Germinal center (tissue), 1 donor: ENCODE results near the gene NEO1.

Experiments used
- DNase-seq: peaks from one replicate; pipeline ENCODE4 v3.0.0; 2012; ENCODE audit warnings: mixed read lengths, low spot score

Gene NEO1

DNA sequence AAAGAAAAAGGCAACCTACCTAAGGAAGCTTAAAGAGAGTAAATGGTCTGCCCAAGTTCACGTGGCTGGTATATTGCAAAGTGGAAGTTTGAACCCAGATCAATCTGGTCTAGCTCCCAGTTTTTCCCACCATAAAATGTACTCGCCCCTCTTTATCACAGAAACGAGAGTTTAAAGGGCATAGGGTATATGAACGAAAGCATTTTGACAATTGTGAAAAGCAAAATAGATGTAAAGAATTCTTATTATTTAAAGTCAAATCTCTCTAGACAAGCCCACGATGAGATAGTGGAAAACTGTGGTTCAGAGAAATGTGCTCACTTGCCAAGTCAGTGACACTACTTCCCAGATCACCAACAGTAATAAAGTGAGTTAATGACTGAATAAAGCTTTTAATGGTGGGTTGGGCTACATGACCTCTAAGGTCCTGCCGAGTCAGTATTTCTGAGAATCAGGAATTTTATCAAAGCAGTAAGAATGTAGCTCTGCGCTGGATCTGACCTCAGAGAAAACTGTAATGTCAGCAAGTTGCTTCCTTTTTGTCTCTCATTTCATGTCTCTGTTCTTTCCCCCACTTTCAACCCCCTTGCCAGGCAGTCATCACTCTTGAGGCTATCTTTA is 23.3 kb upstream of the NEO1 start:
- DNase-seq = no peak

DNA sequence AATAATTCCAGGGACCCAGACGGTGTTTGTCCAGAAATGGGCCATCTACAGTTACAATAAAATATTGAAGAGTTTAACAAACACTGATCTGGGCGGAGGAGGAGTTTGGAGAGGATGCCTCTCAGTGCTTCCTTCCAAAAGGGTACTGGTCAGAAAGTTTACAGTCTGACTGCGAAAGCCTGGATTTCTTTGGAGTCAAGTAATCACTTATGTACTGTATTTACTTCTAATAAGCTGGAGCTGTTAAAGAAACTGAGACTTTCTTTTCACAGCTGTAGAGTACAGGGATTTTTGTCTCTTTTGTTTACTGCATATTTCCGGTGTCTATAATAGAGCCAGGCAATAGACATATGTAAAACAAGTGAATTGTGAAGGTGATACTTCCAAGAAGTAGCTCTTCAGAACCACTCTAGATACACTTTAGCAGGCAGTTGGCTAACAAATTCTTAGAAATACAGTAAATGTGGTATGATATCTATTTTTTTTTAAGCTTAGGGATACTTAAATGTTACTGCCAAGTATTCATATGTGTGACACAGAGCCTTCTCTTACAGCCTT is 22.1 kb upstream of the NEO1 start:
- DNase-seq = no peak

DNA sequence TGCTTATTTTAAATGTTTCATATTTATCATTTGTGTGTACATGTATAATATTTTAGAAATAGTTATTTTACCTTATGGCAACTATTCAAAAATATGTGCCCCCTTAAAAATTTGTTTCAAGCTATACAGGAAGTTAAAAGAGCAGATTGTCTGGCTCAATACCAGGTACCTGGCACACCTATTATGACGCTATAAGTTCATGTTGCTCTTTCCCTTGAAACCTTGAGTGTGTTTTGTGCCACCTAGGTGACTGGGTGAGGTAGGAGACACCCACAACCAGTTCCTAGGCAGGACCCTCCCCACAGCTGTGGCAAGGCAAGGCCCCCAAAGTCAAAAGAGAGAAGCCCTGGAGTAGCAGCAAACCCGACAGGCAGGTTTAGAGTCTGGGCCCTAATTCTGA is 20.6 kb upstream of the NEO1 start:
- DNase-seq = no peak

DNA sequence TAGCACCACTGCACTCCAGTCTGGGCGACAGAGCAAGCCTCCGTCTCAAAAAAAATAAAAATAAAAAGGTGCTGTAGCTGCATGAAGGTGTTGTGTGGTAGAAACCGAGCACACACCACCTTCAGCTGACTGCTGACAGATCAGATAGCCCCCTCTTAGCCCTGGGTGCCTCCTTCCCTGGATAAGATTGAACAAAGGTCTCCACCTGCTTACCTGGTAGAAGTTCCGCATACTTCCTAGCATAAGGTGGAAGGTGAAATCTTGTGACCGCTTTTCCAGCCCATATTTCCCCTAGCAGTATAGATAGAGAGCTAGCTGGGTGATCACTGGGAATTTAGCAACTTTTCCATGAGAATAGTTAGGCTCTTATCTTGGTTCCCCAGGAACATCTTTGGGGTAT is 18.7 kb upstream of the NEO1 start:
- no peak for DNase-seq

DNA sequence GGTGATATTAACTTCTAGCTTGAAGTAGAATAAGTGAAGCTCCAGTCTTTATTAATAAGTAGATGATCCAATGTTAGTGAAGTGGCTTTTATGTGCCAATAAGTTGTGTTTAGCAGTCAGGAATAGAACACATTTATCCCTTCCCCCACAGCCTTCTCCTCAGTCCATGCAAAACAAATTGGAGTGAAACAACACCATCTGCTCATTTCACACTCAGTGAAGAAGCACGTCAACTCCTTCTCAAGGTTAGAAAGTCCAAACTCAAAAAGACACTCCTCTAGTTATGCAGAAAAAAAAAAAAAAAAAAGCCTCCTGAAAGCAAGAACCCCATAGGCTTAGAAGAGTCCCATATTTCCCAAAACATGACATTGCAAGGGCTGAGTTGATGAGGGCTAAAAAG is 18.0 kb upstream of the NEO1 start:
- no peak for DNase-seq

DNA sequence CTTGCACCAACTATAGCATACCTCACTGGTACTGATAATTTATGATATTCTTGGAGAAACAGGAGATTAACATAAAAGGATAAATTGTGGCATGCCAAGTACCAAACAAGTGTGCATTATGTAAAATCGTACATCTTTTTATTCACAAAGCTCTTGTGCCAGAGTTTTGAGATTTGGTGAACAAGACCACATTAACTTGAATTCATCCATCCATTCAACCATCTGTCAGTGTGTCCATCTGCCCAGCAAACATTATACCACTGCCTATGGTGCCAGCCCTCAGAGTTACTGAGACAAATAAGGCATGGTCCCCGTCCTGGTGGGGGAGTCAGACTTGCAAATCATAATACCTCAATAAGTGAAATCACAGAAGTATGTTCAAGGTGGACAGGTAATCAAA is 17.0 kb upstream of the NEO1 start:
- no peak for DNase-seq

DNA sequence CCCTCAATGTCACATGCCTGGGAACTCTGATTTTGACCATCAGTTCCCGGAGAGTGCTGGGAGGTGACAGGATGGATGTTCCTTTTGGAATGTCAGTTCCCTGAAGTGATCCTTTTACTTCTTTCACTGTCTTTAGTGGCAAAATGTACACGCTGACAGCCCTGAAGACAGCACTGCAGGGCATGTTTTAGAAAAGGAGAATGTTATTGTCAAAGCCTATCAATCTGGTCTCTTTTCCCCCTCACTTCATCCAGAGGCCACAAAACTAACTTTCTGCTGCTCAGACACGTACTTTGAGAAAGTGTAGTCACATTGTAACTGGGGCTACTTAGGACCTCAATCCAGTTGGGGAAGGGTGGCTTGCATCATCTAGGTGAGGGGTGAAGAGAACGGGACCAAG is 14.0 kb upstream of the NEO1 start:
- no peak for DNase-seq

DNA sequence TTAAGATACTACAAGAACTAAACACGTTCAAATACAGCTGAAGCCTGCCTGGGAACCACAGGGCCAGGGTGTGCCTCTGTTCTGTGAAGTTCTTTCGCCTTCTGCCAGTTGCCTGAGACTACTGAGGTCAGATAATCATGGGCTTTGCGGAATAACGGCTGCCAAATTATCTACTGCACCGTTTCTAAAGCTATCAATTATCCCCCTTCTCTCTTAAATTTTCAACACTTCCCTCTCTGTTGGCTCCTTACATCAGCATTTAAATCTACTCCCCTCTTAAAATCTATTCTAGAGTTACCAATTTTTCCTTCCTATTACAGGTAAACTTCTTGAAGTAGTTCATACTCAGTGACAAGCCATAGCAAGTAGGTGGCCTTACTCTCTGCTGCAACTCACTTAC is 6.2 kb upstream of the NEO1 start:
- no peak for DNase-seq

DNA sequence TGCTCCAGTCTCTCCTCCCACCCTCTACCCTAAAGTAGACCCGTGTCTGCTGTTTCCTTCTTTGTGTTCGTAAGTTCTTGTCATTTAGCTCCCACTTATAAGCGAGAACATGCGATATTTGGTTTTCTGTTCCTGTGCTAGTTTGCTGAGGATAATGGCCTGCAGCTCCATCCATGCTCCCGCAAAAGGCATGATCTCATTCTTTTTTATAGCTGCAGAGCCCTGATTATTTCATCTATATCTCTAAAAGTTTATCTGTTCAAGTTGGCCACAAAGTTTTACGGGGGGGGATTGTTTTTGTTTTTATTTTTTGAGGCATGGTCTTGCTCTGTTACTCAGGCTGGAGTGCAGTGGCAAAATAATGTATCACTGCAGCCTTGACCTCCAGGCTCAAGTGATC is 4.4 kb upstream of the NEO1 start:
- DNase-seq = no peak

DNA sequence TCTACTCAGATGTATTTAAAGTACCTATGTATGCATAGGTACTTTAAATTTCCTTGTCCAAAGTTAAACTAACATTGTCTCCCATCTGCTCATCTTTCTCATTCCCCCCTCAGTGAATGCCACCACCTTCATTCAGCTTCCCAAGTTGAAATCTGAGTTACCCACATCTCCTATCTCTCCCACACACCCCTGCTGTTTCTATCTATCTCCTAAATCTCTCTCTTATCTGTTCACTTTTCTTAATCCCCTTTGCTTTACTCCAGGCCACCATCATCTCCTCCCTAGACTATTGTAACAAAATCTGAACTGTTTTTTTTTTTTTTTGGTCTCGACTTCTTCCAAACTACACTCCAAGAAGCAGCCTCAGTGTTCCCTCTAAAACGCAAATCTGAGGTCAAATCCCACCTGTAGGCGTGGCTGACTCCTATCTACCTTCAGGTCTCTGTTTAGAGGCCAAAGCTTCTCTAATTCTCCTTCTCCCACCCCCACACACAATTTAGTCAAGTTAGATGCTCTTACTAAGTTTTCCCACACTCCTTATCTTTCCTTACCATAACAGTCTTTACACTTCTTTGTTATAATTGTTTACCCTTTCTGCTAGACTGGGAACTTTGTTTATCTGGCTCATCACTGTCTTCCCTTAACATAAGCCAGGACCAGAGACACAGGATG is 3.5 kb upstream of the NEO1 start:
- no peak for DNase-seq

DNA sequence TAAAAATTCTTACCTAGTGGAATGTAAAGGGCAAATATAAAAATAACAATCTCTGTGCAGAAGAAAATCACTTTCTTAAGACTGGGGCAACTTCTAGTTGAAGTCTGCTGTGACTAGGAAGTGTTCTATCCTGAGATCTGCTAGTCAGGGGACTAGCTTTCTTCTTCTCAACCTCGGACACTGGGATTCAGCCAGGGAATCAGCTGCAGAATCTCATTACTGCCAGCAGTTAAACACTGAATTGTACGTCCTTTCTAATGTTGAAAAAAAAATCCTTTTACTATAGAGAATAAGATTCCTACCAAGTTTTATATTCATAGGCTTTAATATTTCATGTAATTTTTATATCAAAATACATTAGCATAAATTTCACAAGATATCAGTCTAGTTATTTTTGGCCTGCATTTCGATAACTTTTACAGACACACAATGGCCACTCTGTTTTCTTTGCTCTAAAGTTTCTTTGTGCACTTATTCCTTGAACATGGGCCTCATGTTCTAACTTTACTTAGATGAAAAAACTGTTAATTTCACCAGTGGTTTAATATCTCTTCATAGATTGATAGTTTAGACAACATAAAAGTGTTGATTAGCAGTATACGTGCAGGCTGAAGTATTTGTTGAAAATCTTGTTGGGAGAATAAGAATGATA is 2.6 kb upstream of the NEO1 start:
- DNase-seq = no peak

DNA sequence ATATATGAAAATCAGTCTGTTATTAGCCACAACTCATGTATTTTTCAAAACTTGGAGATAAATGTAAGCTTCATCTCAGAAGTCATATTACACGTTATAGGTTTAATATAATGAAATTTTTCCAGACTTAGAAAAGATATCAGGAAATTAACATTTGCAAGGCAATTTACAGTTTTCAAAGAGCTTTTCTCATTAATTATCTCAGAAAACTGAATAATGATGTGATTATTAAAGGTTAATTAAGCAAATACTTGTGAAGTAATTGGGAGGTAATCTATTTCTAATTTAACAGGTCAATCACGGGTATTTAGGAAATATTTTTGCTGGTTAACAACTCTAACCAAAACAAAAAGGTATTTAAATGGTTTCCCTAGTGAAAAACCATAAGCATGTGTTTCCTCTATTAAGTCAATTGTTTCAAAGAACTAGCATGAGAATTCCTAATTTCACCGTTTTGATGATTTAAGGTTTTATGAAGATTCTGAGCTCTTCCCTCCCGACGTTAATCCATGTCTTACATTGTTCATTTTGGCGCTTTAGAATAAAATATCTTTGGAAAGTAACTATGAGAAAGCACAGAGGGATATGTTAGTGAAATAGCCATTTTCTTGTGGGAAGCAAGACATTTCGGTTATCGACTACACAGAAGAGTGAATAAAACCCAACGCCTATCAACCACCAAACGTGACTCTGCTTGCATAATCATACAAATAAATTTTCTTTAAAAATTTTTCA is 1.5 kb upstream of the NEO1 start:
- no peak for DNase-seq

DNA sequence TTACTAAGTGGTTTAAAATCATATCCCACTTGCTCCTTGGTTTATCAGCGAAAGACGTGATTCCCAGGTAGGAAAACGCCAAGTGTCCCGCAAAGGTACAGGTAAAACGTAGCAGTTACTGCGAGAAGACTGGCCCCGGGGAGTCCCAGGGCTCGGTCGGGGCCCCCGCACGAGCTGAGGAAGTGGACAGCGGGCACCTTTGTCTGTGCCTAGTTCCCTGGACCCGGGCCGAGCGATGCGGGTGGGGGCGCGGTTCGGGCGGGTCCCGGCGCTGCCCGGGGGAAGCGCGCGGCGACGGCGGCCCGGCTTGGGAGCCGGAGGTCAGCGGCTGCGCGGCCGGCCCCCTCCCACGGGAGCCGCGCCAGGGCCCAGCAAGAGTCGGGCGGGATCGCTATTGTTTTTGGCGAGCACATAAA is 864 bp upstream of the NEO1 start:
- DNase-seq = no peak

DNA sequence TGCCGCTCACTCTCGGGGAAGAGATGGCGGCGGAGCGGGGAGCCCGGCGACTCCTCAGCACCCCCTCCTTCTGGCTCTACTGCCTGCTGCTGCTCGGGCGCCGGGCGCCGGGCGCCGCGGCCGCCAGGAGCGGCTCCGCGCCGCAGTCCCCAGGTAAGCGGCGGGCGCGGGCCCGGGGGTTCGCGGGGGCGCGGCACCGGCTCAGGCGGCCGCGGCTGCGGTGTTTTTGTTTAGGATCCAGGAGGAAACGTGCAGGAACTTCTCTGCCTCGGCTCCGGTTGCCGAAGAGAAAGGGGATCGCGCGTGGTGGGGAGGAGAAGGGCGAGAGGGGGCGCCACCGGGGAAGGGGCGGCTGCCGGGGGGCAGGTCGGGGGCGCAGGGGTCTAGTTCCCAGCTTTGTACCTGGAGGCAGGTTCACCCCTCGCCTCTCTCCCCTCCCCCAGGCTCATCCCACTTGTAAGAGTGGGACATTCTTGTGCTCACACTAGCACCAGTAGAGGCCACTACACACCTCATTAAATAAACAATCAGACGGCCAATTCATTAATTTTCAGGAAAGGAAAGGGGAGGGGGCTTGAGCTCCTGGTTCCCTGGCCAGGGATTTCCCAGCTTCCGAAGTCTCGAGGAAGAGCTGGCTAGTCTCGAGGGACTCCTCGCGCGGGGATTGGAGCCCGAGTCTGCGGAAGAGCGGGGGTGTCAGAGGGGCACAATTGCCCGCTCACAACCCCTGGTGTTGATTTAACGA is 562 bp downstream of the NEO1 start:
- DNase-seq = peak; percentile 59

DNA sequence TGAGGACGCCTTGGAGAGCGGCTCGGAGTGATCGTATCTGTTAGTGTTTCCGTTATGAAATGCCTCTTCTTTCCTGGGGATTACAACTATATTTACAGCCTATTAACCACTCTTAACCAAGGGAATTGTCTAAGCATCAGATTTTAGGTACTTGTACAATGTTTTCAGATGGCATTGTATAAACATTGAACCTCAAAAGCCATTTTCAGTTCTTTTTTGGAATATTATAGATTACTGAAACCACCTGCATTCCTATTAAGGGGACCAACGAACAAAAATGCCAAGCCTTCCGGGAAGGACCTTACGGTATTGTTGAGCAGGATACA is 1.1 kb downstream of the NEO1 start:
- no peak for DNase-seq

DNA sequence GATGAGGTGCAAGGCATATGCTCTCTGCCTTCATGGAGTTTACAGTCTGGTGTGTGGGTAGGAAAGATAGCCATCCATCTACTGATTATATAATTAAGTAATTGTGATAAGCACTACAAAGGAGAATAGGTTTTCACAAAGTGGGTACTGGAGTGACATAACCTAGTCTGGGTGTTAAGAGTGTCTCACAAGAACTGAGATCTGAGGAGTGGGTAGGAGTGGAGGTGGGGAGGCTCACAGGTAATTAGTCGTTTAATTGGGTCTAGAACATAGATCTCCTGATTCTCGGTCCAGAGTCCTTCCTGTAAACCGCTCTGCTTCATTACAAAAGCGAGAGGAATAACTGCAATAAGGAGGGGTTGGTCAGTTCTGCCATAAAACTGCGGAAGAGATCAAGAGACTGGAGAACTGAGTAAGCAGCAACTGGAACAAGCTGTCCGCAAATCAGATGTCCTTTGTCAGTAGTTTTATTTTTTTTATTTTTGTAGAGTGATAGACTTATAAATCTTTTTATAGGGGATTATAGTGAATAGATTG is 2.2 kb downstream of the NEO1 start:
- DNase-seq = no peak

DNA sequence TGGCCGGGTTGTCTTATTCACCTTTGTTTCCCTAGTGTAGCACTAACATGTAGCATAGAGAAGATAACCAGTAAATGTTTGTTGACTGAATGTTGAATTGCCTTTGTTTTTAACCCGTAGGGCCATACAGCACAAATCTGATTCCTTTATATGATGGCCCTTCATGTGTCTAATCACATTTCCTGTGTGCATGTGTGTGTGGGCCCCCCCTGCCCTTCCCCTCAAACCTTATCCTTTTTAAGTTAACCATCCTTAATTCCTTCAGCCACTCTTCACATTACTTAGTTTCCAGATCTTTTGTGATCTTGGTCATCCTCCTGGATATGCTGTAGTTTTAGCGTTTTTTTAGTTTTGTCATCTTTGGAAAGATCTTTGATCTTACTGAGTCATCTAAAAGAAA is 4.2 kb downstream of the NEO1 start:
- DNase-seq = no peak

DNA sequence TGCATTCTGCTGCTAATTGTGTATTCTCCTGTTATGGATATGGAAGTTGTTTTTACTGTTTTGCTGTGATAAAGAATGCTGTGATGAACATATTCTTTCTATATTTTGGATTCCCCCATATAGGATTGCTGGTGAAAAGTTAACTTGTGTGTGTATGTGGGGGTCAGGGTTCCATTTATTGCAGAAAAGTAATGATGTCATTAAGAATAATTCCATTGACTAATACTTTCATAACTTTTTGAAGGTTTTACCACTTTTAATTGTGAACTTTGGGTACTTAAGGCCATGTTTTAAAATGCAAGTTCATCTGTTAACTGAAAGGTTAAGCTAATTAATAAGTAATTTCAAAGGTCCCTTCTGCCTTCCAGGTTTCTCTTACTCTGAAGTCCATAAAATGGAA is 6.2 kb downstream of the NEO1 start:
- no peak for DNase-seq

DNA sequence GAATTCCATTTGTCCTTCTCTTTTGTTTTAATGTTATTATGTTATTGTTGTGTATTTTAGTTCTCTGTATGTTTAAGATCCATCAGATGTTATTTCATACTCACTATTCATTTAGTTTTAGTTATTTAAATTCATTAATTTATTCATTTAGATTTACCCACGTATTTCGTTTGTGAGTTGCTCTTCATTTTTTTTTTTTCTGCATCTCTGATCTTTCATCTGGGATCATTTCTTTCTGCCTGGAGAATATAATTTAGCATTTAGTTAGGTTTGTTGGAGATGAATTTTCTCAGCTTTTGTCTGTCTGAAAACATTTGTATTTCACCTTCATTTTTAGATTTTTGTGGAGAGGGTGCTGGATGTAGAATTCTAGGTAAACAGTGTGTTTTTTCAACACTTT is 12.9 kb downstream of the NEO1 start:
- DNase-seq = no peak

DNA sequence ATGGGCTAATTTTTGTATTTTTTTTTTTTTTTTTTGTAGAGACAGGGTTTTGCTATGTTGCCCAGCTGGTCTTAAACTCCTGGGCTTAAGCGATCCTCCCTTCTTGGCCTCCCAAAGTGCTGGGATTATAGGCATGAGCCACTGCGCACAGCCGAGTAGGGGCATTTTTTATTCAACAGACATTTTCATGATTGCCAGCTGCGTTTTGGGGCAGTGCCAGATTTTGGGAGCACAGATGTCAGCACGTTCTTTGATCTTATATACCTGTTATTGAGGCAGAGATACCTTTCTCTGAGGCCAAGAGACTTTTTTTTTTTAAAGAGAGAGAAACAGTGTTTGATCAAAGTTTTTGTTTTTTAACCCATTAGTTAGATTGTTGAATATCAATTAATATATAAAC is 16.8 kb downstream of the NEO1 start:
- DNase-seq = no peak

DNA sequence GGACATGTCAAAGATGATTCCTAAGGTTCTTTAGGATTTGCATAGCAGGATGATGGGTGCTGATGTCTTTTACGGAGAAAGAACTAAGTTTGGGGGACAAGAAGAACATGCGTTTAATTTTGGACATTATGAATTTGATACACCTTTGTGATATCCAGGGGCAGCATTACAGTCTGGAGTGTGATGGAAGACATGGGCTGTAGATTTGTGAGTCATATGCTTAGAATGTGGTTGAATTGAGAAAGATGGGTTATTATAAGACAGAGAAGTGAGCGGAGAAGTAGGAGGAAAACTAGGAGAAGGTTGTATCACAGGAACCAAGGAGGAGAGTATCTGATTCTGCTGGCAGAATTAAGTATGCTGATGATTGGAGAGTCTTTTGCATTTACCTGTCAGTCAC is 20.6 kb downstream of the NEO1 start:
- no peak for DNase-seq

DNA sequence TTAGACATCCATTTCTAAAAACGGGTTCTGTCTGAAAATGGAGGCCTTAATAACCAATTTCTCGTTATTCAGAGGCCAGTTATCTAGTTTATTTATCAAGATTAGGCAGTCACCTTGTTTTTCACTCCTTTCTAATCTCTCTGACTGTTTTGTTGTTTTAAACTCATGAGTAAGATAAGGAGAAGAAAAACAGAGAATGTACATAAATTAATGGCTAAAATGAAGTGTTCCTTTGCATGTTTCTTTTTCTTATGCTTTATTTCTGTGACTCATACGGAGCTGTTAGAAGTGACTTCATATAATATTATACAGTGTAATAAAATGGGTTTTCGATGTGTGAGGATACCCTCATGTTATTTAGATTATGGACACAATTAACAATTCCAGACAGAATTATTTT is 22.0 kb downstream of the NEO1 start:
- DNase-seq = no peak
